ENCODE results near the gene POMT1. TPM values are rescaled to one million over a fixed set of nuclear protein-coding genes. Genes with fewer than 3 reads are reported as not detected.

The POMT1 gene
- total RNA-seq, 2 experiments from 2014 or later, result 4.7 to 27.1 TPM

DNA sequence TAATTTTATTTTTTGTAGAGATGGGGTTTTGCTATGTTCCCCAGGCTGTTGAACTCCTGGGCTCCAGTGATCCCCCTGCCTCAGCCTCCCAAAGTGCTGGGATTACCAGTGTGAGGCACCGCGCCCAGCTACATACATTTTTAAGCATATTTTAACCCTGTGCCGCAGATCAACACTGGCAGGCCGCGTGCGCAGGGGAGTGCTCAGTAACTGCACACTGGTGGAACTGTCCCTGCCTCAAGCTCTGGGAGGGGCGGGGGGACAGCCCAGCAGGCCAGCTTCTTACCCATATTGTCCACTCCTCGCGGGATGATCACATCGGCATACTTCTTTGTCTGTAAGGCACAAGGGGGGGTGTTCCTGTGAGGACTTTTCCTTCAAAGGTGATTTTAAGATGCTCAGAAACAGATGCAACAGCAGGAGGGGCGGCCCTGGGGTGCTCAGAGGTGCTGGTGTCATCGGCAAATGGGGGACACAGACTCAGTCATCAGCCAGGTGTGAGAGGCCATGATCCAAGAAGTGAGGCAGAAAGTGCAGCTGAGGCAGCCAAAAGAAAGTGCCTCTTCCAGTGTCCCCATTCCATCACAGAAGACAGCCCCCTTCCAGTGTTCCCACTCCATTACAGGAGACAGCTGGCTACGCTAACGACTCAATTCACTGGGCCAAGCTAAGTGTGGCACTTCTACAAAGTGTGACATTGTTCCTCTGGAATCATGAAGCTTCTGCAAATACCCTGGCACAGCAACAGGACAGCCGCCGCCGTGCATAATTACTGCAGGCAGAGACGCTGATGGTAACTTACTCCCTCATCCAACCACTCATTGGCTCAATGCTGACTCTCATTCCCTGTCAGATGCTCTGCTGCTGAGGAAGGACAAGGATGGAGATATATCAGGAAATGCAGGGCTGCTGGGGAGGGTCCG, 23.2 kb downstream of the POMT1 start:
- TF ChIP-seq EZH2phosphoT487 (IDR thresholded peaks at IDR 0.05; ENCODE audit: borderline replicate concordance, low read depth, low read length) (no peak), CTCF (conservative IDR thresholded peaks at IDR 0.05; ENCODE audit: low read length) (no peak)
- Histone ChIP-seq H3K9me3 (ENCODE audit: low read length) (no peaks in the 10 kb centered on the region), H4K20me1 (ENCODE audit: insufficient read depth, low read length) (no peaks in the 10 kb centered on the region), H3K4me2 (ENCODE audit: low read length) (no peak overlapping the region), H3K4me3 (ENCODE audit: low read depth, low read length, poor library complexity, severe bottlenecking) (no peak overlapping the region), H3K79me2 (ENCODE audit: insufficient read depth, low read depth, low read length) (no peaks in the 10 kb centered on the region; the same call in 1 of the 2 replicates), H2AFZ (ENCODE audit: low read length) (no peak overlapping the region), H3K36me3 (ENCODE audit: insufficient read depth, low read length) (peaks cover 78% of the 10 kb centered on the region), H3K4me1 (ENCODE audit: insufficient read depth, low read length, poor library complexity, severe bottlenecking) (peaks cover 7% of the 10 kb centered on the region), H3K9me2 (ENCODE audit: insufficient read depth, low read length) (no peaks in the 10 kb centered on the region), H3K27ac (ENCODE audit: low read depth, low read length, poor library complexity, severe bottlenecking) (no peak overlapping the region)
- POLR2A ChIA-PET, result no interaction called here
- intact Hi-C loops (cut with micrococcal nuclease; ENCODE audit: unreplicated experiment), result no loop called here
- CTCF ChIA-PET (ENCODE audit: unreplicated experiment), result no interaction called here
- DNase-seq (ENCODE audit: low spot score), result no peak
- BruUV-seq (replicated peaks), result no TSS peak

- DNase-seq (ENCODE audit: low spot score), result no peak
- POLR2A ChIA-PET, result no interaction called here
- no peaks in the 10 kb centered on the region for H3K9me3 ChIP-seq (ENCODE audit: low read length)
- peaks cover 60% of the 10 kb centered on the region for H3K36me3 ChIP-seq (ENCODE audit: insufficient read depth, low read length)
- H3K9me2 ChIP-seq (ENCODE audit: insufficient read depth, low read length), result no peaks in the 10 kb centered on the region
- no peak for TF ChIP-seq CTCF (conservative IDR thresholded peaks at IDR 0.05; ENCODE audit: low read length)
- no peak for TF ChIP-seq EZH2phosphoT487 (IDR thresholded peaks at IDR 0.05; ENCODE audit: borderline replicate concordance, low read depth, low read length)
- H2AFZ ChIP-seq (ENCODE audit: low read length), result no peak overlapping the region
- CTCF ChIA-PET (ENCODE audit: unreplicated experiment), result no interaction called here
- no peak overlapping the region for H3K4me3 ChIP-seq (ENCODE audit: low read depth, low read length, poor library complexity, severe bottlenecking)
- BruUV-seq (replicated peaks), result TSS peak; percentile 31
- intact Hi-C loops (cut with micrococcal nuclease; ENCODE audit: unreplicated experiment), result no loop called here
- peaks cover 7% of the 10 kb centered on the region for H3K4me1 ChIP-seq (ENCODE audit: insufficient read depth, low read length, poor library complexity, severe bottlenecking)
- H3K79me2 ChIP-seq (ENCODE audit: insufficient read depth, low read depth, low read length), result no peaks in the 10 kb centered on the region; the same call in 1 of the 2 replicates
- H3K4me2 ChIP-seq (ENCODE audit: low read length), result no peak overlapping the region
- no peak overlapping the region for H3K27ac ChIP-seq (ENCODE audit: low read depth, low read length, poor library complexity, severe bottlenecking)
- H4K20me1 ChIP-seq (ENCODE audit: insufficient read depth, low read length), result no peaks in the 10 kb centered on the region
These were observed 25.5 kb downstream of the POMT1 start for GRCh38 chr9:131528186-131528585.

- peaks cover 7% of the 10 kb centered on the region for H3K4me1 ChIP-seq (ENCODE audit: insufficient read depth, low read length, poor library complexity, severe bottlenecking)
- peaks cover 52% of the 10 kb centered on the region for H3K36me3 ChIP-seq (ENCODE audit: insufficient read depth, low read length)
- CTCF ChIA-PET (ENCODE audit: unreplicated experiment), result no interaction called here
- POLR2A ChIA-PET, result no interaction called here
- no peaks in the 10 kb centered on the region for H3K9me3 ChIP-seq (ENCODE audit: low read length)
- H3K79me2 ChIP-seq (ENCODE audit: insufficient read depth, low read depth, low read length), result no peaks in the 10 kb centered on the region; the same call in 1 of the 2 replicates
- no peak for DNase-seq (ENCODE audit: low spot score)
- no peak overlapping the region for H3K4me3 ChIP-seq (ENCODE audit: low read depth, low read length, poor library complexity, severe bottlenecking)
- H4K20me1 ChIP-seq (ENCODE audit: insufficient read depth, low read length), result no peaks in the 10 kb centered on the region
- H3K4me2 ChIP-seq (ENCODE audit: low read length), result no peak overlapping the region
- H2AFZ ChIP-seq (ENCODE audit: low read length), result no peak overlapping the region
- TF ChIP-seq CTCF (conservative IDR thresholded peaks at IDR 0.05; ENCODE audit: low read length) (no peak), EZH2phosphoT487 (IDR thresholded peaks at IDR 0.05; ENCODE audit: borderline replicate concordance, low read depth, low read length) (no peak)
- intact Hi-C loops (cut with micrococcal nuclease; ENCODE audit: unreplicated experiment), result no loop called here
- H3K9me2 ChIP-seq (ENCODE audit: insufficient read depth, low read length), result no peaks in the 10 kb centered on the region
- no peak overlapping the region for H3K27ac ChIP-seq (ENCODE audit: low read depth, low read length, poor library complexity, severe bottlenecking)
- BruUV-seq (replicated peaks), result no TSS peak
These were observed 26.3 kb downstream of the POMT1 start for GRCh38 chr9:131528886-131529505.
